HG03571 (cell line): Measurements from ENCODE around the gene ACSS1.
A peak's percentile ranks its signal among the peaks of the same experiment; 100 is the strongest.

ENCODE experiments used
- ATAC-seq: cut with Tn5 transposase; IDR thresholded peaks from one replicate; pipeline ENCODE4 v1.9.1; 2021; ENCODE audit not compliant: unreplicated experiment

ACSS1 gene

DNA sequence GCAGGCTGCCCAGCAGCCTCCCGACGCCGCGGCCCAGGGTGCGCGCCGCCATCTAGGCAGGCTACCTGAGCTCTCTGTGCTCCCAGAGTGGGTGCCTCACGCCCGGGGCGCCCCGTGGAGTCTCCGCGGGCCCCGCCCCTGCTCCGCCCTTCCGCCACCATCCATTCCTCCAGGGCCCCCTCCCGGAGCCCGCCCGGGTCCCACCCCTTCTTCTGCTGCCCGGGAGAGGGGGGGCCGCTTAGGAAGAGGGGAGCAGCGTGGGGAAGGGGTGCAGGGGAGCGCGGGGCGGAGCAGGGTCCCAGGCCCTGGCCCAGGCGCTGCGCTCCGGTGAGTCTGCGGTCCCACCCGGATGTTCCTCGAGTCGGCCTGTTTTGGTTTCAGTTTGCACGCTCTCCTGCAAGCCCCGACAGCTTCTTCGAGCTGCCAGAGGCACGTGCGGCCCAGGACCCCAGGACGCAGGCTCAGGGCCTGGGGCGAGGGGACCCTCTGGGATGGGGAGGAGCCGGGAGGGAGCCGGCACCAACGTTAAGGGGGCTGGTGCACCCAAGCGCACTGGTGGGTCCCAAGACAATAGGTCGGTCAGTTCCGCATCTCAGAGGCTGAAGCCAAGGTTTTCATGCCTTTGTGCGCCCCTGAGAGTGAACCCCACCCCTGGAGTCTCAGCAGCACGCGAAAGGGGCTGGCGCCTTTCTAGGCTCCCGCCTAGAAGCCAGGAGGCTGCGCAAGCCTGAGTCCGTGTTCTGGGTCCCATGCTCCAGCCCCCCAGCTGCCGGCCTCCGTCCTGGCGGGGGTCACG lies at the start of gene ACSS1:
Gene ACSS1 (minus strand): TSS at position 89 of the 796 bp plus-strand sequence. CDS start 37 bp downstream, at position 52.
- peak; percentile 54 for ATAC-seq

DNA sequence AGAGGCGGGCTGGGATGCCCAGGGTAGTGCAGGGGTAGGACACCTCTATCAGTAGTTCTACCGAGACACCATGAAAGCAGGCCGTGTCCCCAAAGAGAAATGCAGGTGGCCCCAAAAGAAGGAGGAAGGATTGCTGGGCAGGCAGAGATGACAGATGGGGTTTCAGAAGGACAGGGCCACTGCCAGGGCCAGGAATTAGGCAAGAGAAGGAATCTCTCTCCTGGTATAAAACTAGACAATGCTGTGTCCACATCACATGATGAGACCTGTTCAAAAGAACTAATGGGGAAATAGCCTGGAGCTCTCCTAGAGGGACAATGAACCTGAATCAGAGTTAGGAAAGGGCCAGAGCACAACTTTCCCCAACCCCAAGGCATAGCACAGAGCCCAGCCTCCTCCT lies 45.6 kb upstream of the ACSS1 start:
- no peak for ATAC-seq

DNA sequence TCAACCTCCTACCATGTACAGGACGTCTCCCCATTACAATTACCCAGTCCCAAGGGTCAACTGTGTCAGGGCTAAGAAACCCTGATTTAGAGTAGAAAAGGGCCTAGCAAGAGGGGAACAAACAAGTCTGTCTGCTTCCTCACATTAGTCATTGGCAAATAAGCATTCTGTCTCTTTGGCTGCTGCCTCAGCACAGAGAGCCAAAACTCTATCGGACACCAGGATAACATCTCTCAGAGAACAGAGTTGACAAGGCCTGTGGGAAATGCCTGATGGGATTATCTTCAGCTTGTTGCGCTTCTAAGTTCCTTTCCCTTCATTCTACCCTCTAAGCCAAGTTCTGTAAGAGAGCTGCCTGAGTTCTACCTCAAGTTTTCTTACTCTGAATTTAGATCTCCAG lies 43.0 kb upstream of the ACSS1 start:
- ATAC-seq: no peak

DNA sequence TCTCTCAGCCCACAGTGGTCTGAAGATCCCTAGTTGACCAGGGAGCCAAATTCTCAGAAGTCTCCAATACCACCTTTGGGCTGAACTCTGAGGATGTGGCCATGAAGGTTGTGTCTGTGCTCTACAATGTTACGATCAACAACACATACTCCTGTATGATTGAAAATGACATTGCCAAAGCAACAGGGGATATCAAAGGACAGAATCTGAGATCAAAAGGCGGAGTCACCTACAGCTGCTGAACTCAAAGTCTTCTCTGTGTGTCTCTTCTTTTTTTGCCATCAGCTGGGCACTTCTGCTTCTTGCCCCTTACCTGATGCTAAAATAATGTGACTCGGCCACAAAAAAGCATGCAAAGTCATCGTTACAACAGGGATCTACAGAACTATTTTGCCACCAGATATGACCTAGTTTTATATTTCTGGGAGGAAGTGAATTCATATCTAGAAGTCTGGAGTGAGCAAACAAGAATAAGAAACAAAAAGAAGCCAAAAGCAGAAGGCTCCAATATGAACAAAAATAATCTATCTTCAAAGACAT lies 41.7 kb upstream of the ACSS1 start:
- ATAC-seq: no peak

DNA sequence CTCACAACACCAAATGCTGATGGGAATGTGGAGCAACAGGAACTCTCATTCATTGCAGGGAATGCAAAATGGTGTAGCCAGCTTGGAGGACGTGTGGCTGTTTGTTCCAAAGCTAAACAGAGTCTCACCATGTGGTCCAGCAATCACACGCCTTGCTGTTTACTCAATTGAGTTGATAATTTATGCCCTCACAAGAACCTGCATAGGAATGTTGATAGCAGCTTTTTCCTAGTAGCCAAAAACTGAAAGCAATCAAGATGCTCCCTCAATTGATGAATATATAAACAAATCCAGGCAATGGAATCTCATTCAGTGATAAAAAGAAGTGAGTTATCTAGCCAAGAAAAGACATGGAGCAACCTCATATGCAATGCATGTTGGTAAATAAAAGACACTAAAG lies 39.6 kb upstream of the ACSS1 start:
- no peak for ATAC-seq

DNA sequence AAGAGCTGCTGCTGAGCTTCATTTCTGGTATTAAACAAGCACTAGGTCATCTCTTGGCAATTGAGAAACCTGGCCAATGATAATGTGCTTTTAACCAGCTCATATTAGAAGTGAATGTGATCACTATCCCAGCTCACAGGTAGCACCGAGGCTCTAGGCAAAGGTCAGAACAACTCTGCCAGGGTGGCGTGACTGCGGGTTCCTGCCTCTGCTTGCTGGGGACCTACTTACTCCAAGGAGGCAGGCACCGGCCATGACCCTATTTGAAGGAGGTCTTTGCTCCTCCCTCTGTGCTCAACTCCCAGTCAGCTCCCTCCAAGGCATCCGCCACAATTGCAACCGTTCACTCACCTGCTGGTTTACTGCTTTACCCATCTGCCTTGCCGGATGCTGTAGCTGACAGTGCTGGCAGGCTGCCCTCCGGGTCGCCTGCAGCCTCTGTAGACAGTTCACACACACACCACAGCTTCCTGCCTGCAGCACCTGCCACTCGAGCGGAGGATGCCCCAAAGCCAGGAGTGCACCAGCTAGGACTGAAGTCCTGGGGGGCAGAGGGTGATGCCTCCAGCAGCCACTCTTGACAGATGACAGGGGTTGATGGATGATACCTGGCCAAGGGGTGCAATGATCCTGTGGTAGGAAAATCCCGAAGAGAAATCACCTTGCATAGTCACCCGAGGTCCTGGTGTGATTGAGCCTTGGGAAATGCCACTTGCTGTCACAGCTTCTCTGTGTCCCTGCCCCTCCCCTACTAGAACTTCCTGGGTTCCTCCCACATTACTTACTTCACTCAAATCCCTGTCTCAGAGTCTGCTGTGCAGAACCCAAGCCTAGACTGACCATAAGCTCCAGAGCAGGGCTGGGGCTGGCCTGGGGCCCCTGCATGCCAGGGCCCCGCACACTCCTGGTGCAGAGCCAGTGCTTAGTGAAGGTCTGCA lies 32.8 kb upstream of the ACSS1 start:
- peak; percentile 90 for ATAC-seq

DNA sequence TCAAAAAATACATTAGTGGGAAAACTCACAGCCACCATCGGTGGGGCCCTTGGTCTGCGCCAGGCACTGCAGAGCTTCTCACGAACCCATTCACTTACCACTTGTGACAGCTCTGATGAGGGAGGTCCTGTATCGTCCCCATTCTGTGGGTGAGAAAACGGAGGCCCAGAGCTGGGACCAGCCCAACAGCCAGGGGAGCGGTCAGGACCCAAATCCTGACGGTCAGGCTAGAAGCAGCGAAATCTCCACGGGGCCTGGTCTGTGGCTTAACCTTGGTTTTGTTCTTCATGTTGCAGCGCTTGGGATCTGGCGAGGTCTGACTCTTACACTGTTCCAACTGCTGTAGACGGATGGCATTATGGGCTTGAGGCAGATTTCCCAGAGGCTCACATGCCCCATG lies 31.7 kb upstream of the ACSS1 start:
- no peak for ATAC-seq

DNA sequence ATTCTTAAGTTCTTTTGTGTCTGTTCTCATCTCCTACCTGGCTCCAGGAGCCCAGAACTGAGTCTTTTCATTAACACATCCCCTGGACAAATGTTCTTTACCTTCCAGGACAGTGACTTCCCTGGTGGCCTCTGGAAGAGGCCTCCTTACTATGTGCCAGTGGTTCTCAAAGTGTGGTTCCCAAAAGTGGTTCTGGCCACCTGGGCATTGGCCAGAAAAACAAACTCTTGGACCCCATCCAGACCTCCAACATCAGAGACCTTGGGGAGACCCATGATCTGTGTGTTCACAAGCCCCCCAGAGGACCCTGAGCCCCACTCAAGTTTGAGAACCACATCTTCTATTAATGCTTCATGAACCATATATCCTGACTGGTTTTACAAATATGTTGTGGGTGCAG lies 31.2 kb upstream of the ACSS1 start:
- no peak for ATAC-seq

DNA sequence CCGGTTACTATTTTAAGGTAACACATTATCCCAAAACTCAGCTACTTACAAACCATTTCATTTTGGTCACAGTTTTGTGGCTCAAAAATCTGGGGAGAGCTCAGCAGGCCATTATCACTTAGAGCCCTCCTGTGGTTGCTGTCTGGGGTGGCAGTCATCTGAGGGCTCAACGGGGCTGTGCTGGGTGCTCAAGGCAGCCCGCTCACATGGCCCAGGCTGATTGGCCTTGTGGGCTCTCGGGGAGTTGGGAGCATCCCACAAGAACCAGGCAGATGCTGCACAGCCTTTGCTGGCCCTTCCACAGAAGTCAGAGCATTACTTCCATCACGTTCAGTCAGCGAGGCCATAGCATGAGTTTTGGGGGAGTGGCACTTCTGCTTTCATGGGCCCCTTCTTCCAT lies 30.3 kb upstream of the ACSS1 start:
- no peak for ATAC-seq

DNA sequence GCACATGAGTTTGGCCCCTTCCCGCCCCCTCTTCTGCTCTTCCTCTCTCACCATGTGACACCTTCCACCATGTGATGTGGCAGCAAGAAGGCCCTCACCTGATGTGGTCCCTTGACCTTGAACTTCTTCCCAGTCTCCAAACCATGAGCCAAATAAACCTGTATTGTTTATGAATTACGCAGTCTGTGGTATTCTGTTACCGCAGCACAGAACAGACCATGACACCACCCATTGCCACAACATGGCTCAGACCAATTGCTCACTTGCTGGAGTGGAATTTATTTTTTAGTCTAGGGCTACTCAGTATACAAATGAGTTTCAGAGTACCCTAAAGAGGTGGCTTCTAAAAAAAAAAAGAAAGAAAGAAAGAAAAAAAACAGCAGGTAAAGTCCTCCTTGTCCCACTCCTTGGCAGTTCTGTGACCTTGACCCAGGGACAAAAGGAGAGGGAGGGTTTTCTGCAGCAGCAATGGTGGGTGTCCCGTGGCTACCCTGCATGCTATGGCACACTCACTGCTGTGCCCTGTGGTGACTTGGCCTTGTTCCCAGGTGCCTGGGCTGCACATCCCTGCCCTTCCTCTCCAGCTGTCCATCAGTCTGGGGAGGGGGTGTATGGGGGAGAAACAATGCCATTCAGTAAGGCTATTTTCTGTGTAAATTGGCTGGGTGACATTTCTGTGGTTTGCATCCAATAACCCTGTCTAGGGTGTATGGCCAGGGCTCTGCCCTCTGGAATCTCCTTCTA lies 29.4 kb upstream of the ACSS1 start:
- ATAC-seq: no peak

DNA sequence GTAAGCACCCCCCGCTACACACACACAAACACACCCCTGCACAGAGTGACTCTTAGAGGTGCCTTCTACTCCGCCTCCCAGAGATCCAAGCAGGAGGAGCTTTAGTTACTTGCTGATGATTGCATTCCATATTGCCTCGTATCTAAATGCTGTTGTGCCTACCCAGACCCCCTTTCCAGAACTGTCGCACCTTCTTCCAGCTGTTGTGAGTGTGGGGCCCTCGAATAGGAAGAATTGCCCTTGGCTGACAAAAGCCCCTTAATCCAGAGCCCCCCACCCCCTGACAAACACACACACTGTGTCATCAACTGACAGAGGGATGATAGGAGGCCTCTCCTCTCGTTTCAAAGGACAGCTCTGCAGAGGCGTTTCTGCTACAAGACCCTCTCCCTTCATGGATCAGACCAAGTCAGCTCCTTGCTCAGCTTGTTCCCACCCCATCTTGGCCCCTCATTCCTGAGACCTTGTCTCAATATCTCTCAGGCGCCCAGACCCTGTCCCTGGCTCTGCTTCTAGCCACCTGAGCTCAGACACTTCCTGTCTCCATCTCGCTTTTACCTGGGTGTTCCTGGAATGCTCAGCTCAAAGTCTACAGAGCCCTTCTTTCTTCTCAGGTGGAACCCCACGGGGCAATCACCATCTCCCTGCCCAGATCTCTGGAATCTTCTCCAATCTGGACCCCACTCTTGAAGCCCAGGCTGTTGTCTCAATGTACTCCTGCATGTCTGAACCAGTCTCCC lies 28.0 kb upstream of the ACSS1 start:
- ATAC-seq: no peak

DNA sequence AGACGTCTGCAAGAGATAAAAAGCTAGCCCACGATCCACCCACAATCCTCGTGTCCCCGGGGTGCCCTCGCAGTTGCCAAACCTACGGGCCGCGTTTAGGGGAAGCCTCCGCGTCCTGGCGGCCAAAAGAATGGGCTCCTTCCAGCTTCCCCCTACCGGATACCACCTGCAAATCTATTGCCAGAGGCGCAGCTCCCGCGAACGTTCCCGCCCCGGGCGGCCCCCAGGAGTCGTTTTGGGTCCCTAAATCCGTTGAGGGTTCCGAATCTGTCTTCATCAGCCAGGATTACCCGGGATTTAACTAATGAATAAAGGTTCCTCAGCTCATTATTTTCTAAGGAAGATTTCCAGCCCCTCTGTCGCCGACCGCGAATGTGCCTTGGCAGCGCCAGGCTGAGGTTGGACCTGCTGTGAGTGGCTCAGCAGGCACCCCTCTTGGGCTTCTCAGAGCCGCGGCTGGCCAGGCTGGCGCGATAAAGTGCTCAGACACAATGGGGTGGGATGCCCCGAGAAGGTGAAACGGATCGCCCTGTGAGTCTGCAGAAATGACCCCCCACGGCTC lies 26.8 kb upstream of the ACSS1 start:
- no peak for ATAC-seq

DNA sequence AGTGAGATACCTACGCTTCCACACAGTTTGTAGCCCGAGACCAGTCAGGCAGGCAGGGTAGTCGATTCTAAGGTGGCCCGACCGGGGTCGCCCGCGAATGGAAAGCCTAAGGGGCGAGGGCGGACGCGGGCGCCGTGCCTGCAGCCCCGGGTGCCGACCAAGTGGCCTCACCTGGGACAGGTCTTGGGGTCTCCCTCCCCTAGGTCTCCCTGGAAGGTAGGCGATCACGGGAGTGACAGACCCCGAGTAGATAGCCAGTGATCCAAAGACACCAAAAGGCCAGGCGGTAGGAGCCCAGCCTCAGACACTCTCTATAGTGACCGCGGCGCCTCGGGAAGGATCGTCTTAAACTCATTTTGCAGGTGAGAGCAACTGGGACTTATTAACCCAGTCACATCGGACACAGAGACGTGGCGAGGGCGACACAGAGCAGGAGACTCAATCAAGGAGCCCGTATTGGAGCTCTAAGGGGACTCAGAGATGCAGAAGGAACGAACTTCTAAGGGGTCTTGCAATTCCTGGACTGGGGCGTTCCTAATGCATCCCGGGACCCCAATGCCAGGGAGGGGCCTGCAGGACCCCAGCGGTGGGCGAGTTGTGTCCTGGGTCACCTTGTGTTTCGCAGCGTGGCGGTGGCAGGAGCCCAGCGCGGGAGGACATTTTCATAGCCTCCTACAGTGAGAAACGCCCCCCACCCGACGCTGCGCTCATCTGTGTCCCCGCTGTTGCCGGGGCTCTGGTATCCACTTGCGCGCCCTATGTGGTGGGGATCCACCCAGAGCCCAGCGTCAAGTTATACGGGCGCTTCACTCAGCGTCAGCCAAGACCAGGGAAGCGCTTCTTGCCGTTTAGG lies 26.1 kb upstream of the ACSS1 start:
- ATAC-seq: no peak

DNA sequence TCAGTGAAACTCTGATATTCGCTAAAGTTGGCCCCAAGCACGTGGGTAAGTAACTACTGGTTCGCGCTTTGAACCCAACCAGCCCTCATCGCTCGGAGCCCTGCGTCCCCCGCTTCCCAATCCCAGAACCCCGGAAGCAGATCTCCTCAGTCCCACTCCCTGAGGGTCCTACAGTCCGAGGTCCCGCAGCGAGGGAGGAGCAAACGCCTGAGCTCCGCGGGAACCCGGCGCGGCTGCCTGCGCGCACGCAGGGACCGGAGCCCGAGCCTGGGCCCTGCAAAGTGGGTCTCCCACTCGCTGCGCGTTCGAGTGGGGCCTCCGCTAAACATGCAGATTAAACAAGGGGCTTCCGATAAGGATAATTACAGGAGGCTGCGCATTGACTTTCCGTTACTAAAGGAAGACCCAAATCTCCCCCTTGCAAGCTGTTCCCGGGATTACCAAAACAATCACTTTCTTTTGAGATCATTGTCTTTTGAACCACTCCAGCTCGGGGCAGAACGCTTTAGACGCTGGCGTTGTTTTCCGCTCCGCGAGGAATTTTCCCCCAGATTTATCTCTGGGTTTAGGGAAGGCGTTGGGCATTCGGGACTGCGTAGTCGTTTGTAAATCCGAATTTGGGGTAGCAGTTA lies 25.3 kb upstream of the ACSS1 start:
- no peak for ATAC-seq

DNA sequence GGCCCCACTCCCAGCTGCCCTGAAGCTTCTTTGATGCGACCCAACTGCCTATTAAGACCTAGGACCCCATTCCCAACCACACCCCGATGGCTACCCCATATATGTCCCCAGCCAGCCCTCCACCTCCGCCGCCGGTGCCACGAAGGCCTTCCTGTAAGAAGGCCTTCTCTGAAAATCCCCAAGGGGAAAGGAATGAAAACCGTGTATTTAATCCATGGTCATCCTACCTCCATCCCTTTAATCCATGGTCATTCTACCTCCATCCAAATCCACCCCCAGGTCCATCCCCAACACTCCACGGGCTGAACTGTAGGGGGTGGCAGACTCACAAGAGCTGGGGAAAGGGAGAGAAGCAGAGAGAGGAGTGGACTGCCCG lies 24.5 kb upstream of the ACSS1 start:
- no peak for ATAC-seq

DNA sequence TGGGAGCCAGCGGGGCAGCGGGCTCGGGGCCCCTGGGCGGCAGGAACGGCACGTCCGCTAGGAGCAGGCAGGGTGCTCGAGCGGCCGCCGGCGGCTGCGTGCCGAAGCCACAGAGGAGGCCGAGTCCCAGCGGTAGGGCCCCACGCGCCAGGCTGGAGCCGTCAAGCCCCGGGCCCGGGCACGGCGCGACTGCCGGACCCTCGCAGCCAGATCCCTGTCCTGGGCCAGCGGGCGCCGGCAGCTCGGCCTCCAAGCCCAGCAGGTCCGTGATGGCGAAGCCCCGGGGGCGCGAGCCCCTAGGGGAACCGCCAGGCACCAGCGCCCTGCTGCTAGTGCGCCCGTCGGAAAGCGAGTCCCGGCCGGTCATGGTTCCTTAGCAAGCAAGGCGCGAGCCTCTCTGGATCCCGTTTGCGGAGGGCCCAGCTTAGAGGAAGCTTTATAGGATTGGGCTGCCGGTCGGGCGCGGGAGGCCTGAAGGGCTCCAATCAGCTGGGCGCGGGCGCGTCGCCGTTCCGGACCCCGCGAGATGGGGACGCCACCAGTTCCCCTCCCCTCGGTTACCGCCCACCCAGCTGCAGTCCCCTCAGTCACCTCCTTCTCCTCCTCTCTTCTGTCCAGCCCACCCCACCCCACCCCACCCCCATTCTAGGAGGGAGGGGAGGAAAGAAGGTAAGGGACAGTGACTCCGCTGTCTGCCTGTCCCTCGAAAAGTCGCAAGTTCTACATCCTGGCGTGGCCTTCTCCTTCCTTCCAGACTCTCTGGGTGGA lies 24.0 kb upstream of the ACSS1 start, which contains the start of gene VSX1:
Gene VSX1 (minus strand): TSS at position 412 of the 768 bp plus-strand sequence. CDS start 45 bp downstream, at position 367.
- ATAC-seq: no peak

DNA sequence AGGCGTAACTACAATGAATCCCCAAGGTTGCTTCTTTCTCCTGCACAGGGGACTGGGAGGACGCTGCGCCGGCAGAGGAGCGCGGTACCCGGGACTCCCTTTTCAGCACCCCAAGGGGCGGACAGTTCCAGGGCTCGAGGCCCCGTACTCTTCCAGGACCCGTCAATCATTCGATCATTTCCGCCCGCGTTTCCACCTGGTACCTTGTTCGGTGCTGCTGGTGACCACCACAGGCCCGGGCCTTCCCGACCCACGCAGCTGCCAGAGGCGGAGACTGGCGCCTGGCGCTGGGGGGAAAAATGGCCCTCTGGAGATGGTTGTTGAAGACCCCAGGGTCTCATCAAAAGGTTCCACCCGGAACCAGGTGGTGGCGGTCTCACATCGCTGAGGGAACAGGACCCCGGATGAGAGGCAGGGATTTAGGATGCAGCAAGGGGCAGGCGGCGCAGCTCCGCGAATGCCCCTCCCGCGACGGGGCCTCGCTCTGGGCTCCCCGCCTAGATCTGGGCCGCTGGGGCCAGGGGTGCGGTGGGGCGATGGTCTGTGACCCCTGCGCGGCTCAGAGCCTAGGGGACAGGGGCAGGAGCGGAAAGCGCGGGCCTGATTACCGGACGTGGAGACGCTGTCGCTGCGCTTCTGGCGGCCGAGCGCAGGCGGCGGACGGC lies 23.3 kb upstream of the ACSS1 start:
- no peak for ATAC-seq
